H9 (cell line): ENCODE measurements around the gene GRIK4. TPM values are rescaled to one million over a fixed set of nuclear protein-coding genes. Genes with fewer than 3 reads are reported as not detected.

ENCODE experiments used
- DNase-seq: peaks from one replicate; pipeline ENCODE4 v3.0.0-alpha.2; 2017
- H2AFZ ChIP-seq: one replicate; pipeline ENCODE4 v1.6.1; 2013; ENCODE audit warnings: mild to moderate bottlenecking, low read length, control low read depth, moderate library complexity
- H2AK5ac ChIP-seq: 2 replicates; pipeline ENCODE4 v1.6.1; 2013; ENCODE audit warnings: low read length, control low read depth, mixed read lengths; ENCODE audit not compliant: insufficient read length
- H2BK120ac ChIP-seq: one replicate; pipeline ENCODE4 v1.6.1; 2013; ENCODE audit warnings: low read depth, mild to moderate bottlenecking, low read length, control low read depth, inconsistent platforms; ENCODE audit not compliant: poor library complexity, severe bottlenecking
- H2BK12ac ChIP-seq: 2 replicates; pipeline ENCODE4 v1.6.1; 2013; ENCODE audit warnings: low read length, control low read depth, mixed read lengths, low read depth; ENCODE audit not compliant: insufficient read length
- H2BK15ac ChIP-seq: 2 replicates; pipeline ENCODE4 v1.6.1; 2013; ENCODE audit warnings: low read depth, low read length, control low read depth
- H2BK20ac ChIP-seq: one replicate; pipeline ENCODE4 v1.6.1; 2013; ENCODE audit warnings: low read depth, mild to moderate bottlenecking, low read length, control low read depth, inconsistent platforms; ENCODE audit not compliant: poor library complexity, severe bottlenecking
- H2BK5ac ChIP-seq: 2 replicates; pipeline ENCODE4 v1.6.1; 2013; ENCODE audit warnings: low read length, control low read depth, mixed read lengths; ENCODE audit not compliant: insufficient read length
- H3K14ac ChIP-seq: 2 replicates; pipeline ENCODE4 v1.6.1; 2013; ENCODE audit warnings: low read length, control low read depth; ENCODE audit not compliant: insufficient read depth
- H3K18ac ChIP-seq: 2 replicates; pipeline ENCODE4 v1.6.1; 2013; ENCODE audit warnings: low read depth, mild to moderate bottlenecking, mixed read lengths, low read length, control low read depth; ENCODE audit not compliant: insufficient read length
- H3K23ac ChIP-seq: 2 replicates; pipeline ENCODE4 v1.6.1; 2013; ENCODE audit warnings: low read length, control low read depth, mixed read lengths, low read depth; ENCODE audit not compliant: insufficient read length
- H3K23me2 ChIP-seq: 2 replicates; pipeline ENCODE4 v1.6.1; 2013; ENCODE audit warnings: low read depth, mild to moderate bottlenecking, mixed read lengths, low read length, control low read depth; ENCODE audit not compliant: insufficient read length, poor library complexity, severe bottlenecking
- H3K27ac ChIP-seq: 2 replicates; pipeline ENCODE4 v1.5.1; 2013; ENCODE audit warnings: low read length, control low read depth, mixed read lengths, low read depth; ENCODE audit not compliant: insufficient read length
- H3K27me3 ChIP-seq: 2 replicates; pipeline ENCODE4 v1.6.1; 2013; ENCODE audit warnings: low read length, control low read depth, inconsistent platforms; ENCODE audit not compliant: insufficient read depth
- H3K4ac ChIP-seq: 2 replicates; pipeline ENCODE4 v1.6.1; 2013; ENCODE audit warnings: low read depth, mild to moderate bottlenecking, control low read depth, inconsistent platforms, low read length, moderate library complexity
- H3K4me1 ChIP-seq: 2 replicates; pipeline ENCODE4 v1.6.1; 2013; ENCODE audit warnings: low read length, control low read depth, inconsistent platforms; ENCODE audit not compliant: insufficient read depth
- H3K4me2 ChIP-seq: 2 replicates; pipeline ENCODE4 v1.6.1; 2013; ENCODE audit warnings: low read length, control low read depth, mixed read lengths; ENCODE audit not compliant: insufficient read length, insufficient read depth
- H3K56ac ChIP-seq: 2 replicates; pipeline ENCODE4 v1.6.1; 2013; ENCODE audit warnings: low read depth, mild to moderate bottlenecking, mixed read lengths, low read length, control low read depth; ENCODE audit not compliant: insufficient read length
- H3K79me1 ChIP-seq: 2 replicates; pipeline ENCODE4 v1.6.1; 2013; ENCODE audit warnings: low read depth, mild to moderate bottlenecking, moderate library complexity, low read length, control low read depth, inconsistent platforms; ENCODE audit not compliant: insufficient read depth, poor library complexity, severe bottlenecking
- H3K79me2 ChIP-seq: 2 replicates; pipeline ENCODE4 v1.6.1; 2013; ENCODE audit warnings: low read length, control low read depth, inconsistent platforms; ENCODE audit not compliant: insufficient read depth
- H3K9ac ChIP-seq: 2 replicates; pipeline ENCODE4 v1.6.1; 2013; ENCODE audit warnings: low read length, control low read depth, mixed read lengths; ENCODE audit not compliant: insufficient read length; ENCODE audit errors: extremely low read depth
- H3K9me3 ChIP-seq: one replicate; pipeline ENCODE4 v1.6.1; 2013; ENCODE audit warnings: low read depth, low read length, inconsistent platforms; ENCODE audit not compliant: control insufficient read depth
- H3T11ph ChIP-seq: one replicate; pipeline ENCODE4 v1.6.1; 2013; ENCODE audit warnings: mild to moderate bottlenecking, low read length, control low read depth, inconsistent platforms
- H4K20me1 ChIP-seq: one replicate; pipeline ENCODE4 v1.6.1; 2013; ENCODE audit not compliant: control insufficient read depth, insufficient read length, insufficient read depth
- H4K5ac ChIP-seq: 2 replicates; pipeline ENCODE4 v1.6.1; 2013; ENCODE audit warnings: low read depth, mild to moderate bottlenecking, mixed read lengths, low read length, control low read depth; ENCODE audit not compliant: insufficient read length
- H4K8ac ChIP-seq: replicated peaks from 2 replicates; pipeline ENCODE4 v1.6.1; 2013; ENCODE audit warnings: low read length, control low read depth, mixed read lengths, low read depth; ENCODE audit not compliant: insufficient read length
- H4K91ac ChIP-seq: 2 replicates; pipeline ENCODE4 v1.6.1; 2013; ENCODE audit warnings: low read depth, mild to moderate bottlenecking, moderate library complexity, mixed read lengths, low read length, control low read depth; ENCODE audit not compliant: insufficient read length
- H3K27ac Mint-ChIP-seq, 3 experiments: 2 replicates in 2 of 3; 3 replicates in 1 of 3; pipeline ENCODE4 v1.8.0; 2020 to 2021; ENCODE audit warnings: mixed read lengths in 3 of 3, mild to moderate bottlenecking in 1 of 3, moderate library complexity in 1 of 3
- H3K27me3 Mint-ChIP-seq: 2 replicates; pipeline ENCODE4 v1.8.0; 2021; ENCODE audit warnings: low read depth, mild to moderate bottlenecking, moderate library complexity, mixed read lengths
- H3K36me3 Mint-ChIP-seq, 3 experiments: 2 replicates in 2 of 3; 3 replicates in 1 of 3; pipeline ENCODE4 v1.8.0; 2020 to 2021; ENCODE audit warnings: low read depth in 3 of 3, mixed read lengths in 3 of 3; ENCODE audit not compliant: insufficient read depth in 1 of 3
- H3K4me1 Mint-ChIP-seq, 2 experiments: 2 replicates each; pipeline ENCODE4 v1.8.0; 2020; ENCODE audit warnings: mixed read lengths in 2 of 2
- H3K4me3 Mint-ChIP-seq, 2 experiments: 2 replicates in 1 of 2; 3 replicates in 1 of 2; pipeline ENCODE4 v1.8.0; 2020 to 2021; ENCODE audit warnings: mild to moderate bottlenecking in 2 of 2, mixed read lengths in 2 of 2, moderate library complexity in 1 of 2
- H3K9me3 Mint-ChIP-seq, 2 experiments: 2 replicates in 1 of 2; 3 replicates in 1 of 2; pipeline ENCODE4 v1.8.0; 2020; ENCODE audit warnings: mild to moderate bottlenecking in 2 of 2, mixed read lengths in 2 of 2, moderate library complexity in 1 of 2
- WGBS: extraction: QIAGEN DNeasy Blood & Tissue Kit; methylation state at CpG from one replicate; pipeline ENCODE4 v1.1.7; 2013; ENCODE audit warnings: missing lambda C conversion rate, low lambda C conversion rate, mixed read lengths; ENCODE audit not compliant: insufficient read length; ENCODE audit errors: extremely low coverage; 5-methylcytosine and 5-hydroxymethylcytosine counted together
- total RNA-seq: library from RNA; stranded (reverse); gene quantifications from 2 replicates; pipeline ENCODE4 v1.2.1, GENCODE V29; 2021
- TF ChIP-seq, protein P1 (sequence below): fragments of 200-600 bp; sonication (generic); conservative IDR thresholded peaks from 3 replicates; pipeline ENCODE4 v1.8.0; 2021; ENCODE audit warnings: antibody characterized with exemption, mild to moderate bottlenecking

Gene GRIK4
- total RNA-seq, 1 experiment from 2014 or later, result 2.3 TPM

DNA sequence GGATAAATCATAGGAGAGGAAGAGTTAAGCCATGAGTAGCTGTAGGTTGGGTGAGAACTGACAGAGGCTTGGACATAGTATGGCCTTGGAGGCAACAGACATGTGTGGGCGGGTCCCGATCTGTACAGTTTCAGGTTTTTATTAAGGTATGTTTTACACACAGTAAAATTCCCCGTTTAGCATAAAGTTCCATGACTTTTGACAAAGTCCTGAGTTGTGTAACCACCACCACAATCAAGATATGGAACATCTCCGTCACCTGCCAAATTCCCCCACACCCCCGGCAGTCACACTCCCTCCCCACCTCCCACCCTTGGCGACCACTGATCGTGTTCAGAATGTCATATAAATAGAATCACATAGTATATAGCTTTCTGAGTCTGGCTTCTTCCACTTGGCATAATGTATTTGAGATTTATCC lies 68.1 kb downstream of the GRIK4 start:
- H4K8ac ChIP-seq, result no peak overlapping the region

More for the DNA sequence above, 68.1 kb downstream of the GRIK4 start:
- H3K79me2 ChIP-seq, result no peaks in the 10 kb centered on the region
- H3K9ac ChIP-seq, result no peak overlapping the region
- DNase-seq, result no peak
- TF ChIP-seq, protein P1, sequence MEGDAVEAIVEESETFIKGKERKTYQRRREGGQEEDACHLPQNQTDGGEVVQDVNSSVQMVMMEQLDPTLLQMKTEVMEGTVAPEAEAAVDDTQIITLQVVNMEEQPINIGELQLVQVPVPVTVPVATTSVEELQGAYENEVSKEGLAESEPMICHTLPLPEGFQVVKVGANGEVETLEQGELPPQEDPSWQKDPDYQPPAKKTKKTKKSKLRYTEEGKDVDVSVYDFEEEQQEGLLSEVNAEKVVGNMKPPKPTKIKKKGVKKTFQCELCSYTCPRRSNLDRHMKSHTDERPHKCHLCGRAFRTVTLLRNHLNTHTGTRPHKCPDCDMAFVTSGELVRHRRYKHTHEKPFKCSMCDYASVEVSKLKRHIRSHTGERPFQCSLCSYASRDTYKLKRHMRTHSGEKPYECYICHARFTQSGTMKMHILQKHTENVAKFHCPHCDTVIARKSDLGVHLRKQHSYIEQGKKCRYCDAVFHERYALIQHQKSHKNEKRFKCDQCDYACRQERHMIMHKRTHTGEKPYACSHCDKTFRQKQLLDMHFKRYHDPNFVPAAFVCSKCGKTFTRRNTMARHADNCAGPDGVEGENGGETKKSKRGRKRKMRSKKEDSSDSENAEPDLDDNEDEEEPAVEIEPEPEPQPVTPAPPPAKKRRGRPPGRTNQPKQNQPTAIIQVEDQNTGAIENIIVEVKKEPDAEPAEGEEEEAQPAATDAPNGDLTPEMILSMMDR, result no peak
- no peak overlapping the region for H2BK5ac ChIP-seq
- H2BK15ac ChIP-seq, result no peak overlapping the region
- H3K27me3 ChIP-seq, result no peaks in the 10 kb centered on the region
- H3K56ac ChIP-seq, result no peak overlapping the region
- no CpG with 5 or more reads among the region's 7 CpGs for WGBS
- H4K20me1 ChIP-seq, result no peaks in the 10 kb centered on the region
- no peak overlapping the region for H2BK120ac ChIP-seq
- H3K9me3 ChIP-seq, result no peaks in the 10 kb centered on the region
- no peak overlapping the region for H2AFZ ChIP-seq
- H3K23me2 ChIP-seq, result peaks cover 3% of the 10 kb centered on the region
- no peak overlapping the region for H2BK12ac ChIP-seq
- H3K4ac ChIP-seq, result no peak overlapping the region
- peaks cover 2 to 12% (median 7%) of the 10 kb centered on the region in 3 experiments for H3K36me3 Mint-ChIP-seq
- 0 out of 2 replicates have a peak, but pooled peaks cover 3% of the 10 kb centered on the region for H3K4me1 ChIP-seq
- peaks cover 9% of the 10 kb centered on the region for H3K27me3 Mint-ChIP-seq
- no peak overlapping the region for H2BK20ac ChIP-seq
- no peak overlapping the region for H2AK5ac ChIP-seq
- H3T11ph ChIP-seq, result no peak overlapping the region
- H3K27ac ChIP-seq, result no peak overlapping the region
- H4K91ac ChIP-seq, result no peak overlapping the region
- no peak overlapping the region for H3K14ac ChIP-seq
- H4K5ac ChIP-seq, result no peak overlapping the region
- H3K18ac ChIP-seq, result no peak overlapping the region
- H3K4me1 Mint-ChIP-seq, result peaks cover 8 to 15% of the 10 kb centered on the region in 2 experiments
- H3K27ac Mint-ChIP-seq, result no peak overlapping the region
- no peaks in the 10 kb centered on the region for H3K79me1 ChIP-seq
- H3K23ac ChIP-seq, result no peak overlapping the region
- peaks cover 8 to 19% of the 10 kb centered on the region in 2 experiments for H3K9me3 Mint-ChIP-seq
- H3K4me3 Mint-ChIP-seq, result no peak overlapping the region
- no peak overlapping the region for H3K4me2 ChIP-seq
